Aorta (tissue), 5 donors: ENCODE measurements around the gene VSTM2L. TPM values are rescaled to one million over a fixed set of nuclear protein-coding genes. Genes with fewer than 3 reads are reported as not detected.

Experiments used
- ATAC-seq: fragments of 200-7000 bp; cut with Tn5 transposase; one replicate; pipeline ENCODE4 v1.9.1; 2022; ENCODE audit warnings: moderate library complexity; ENCODE audit not compliant: low FRiP score
- DNase-seq, 2 donors: peaks; one replicate each; pipeline ENCODE4 v3.0.0-alpha.2; 2020
- H3K27ac ChIP-seq, 2 donors: one replicate each; pipeline ENCODE4 v1.5.1; 2013; ENCODE audit warnings: low read length in 2 of 2, mild to moderate bottlenecking in 2 of 2, moderate library complexity in 2 of 2, control low read depth in 1 of 2, inconsistent platforms in 1 of 2, low read depth in 1 of 2
- H3K27me3 ChIP-seq, 2 donors: one replicate each; pipeline ENCODE4 v1.6.1; 2013; ENCODE audit warnings: control low read depth in 1 of 2, low read length in 1 of 2, mild to moderate bottlenecking in 1 of 2, moderate library complexity in 1 of 2; ENCODE audit not compliant: insufficient read depth in 2 of 2, control insufficient read depth in 1 of 2
- H3K36me3 ChIP-seq, 2 donors: one replicate each; pipeline ENCODE4 v1.6.1; 2013; ENCODE audit warnings: control low read depth in 1 of 2, low read length in 1 of 2, mild to moderate bottlenecking in 1 of 2; ENCODE audit not compliant: insufficient read depth in 2 of 2, control insufficient read depth in 1 of 2
- H3K4me1 ChIP-seq, 2 donors: one replicate each; pipeline ENCODE4 v1.6.1; 2013; ENCODE audit warnings: low read length in 2 of 2, control low read depth in 1 of 2, mild to moderate bottlenecking in 1 of 2, moderate library complexity in 1 of 2; ENCODE audit not compliant: insufficient read depth in 2 of 2, control insufficient read depth in 1 of 2
- H3K4me3 ChIP-seq, 2 donors: one replicate each; pipeline ENCODE4 v1.5.1; 2013; ENCODE audit warnings: low read length in 2 of 2, control low read depth in 1 of 2, mild to moderate bottlenecking in 1 of 2
- H3K9me3 ChIP-seq: one replicate; pipeline ENCODE4 v1.6.1; 2013; ENCODE audit warnings: mild to moderate bottlenecking, low read length; ENCODE audit not compliant: control insufficient read depth
- WGBS, 2 donors: extraction: QIAGEN DNeasy Blood & Tissue Kit; methylation state at CpG; one replicate each; pipeline ENCODE4 v1.1.7; 2013; 5-methylcytosine and 5-hydroxymethylcytosine counted together
- intact Hi-C, 2 donors: fragments of 100-400 bp; cut with DNase I; formaldehyde crosslinking; loops; one replicate each; pipeline versions ENCODE4 v1.14.2 to v1.15.0; 2022
- polyA plus RNA-seq, 2 donors: library from polyadenylated mRNA; stranded (reverse); fragments of 200-250 nt; gene quantifications; one replicate each; pipeline ENCODE4 v1.2.3, GENCODE V29; 2013
- total RNA-seq, 2 donors: library from RNA; stranded (reverse); fragmentation: NEBNext Ultra II Directional; extraction: Animal tissue kit (Norgen Biotek cat#: 25700); gene quantifications; one replicate each; pipeline ENCODE4 v1.2.1, GENCODE V29; 2021
- donor health status: healthy with polysubstance abuse.
- donor health status: Bipolar disorder and iron deficiency.
- donor health status: DM: no; HTN: no; CAD: no.
- donor health status: DM: no; HTN: no; CAD: no.
- donor health status: DM: yes; HTN: yes; CAD: no.

Gene VSTM2L
- total and polyA plus RNA-seq, 4 donors, result 0.78 to 3.1 TPM; not detected in 2

- ATAC-seq (no peak), DNase-seq (no peak)
- intact Hi-C loops, result no loop called here
- no peaks in the 10 kb centered on the region for H3K27me3 ChIP-seq
- no peaks in the 10 kb centered on the region for H3K9me3 ChIP-seq
- H3K4me3 ChIP-seq, result no peak overlapping the region
- H3K27ac ChIP-seq, result no peak overlapping the region
- peaks cover 0 to 6% of the 10 kb centered on the region in 2 donors for H3K36me3 ChIP-seq
- no peaks in the 10 kb centered on the region for H3K4me1 ChIP-seq
- WGBS, 2 donors, result 64 to 70% methylated on average over 7 of the region's 7 CpGs
These were observed 26.1 kb upstream of the VSTM2L start for GRCh38 chr20:37876863-37877262.

GRCh38 chr20:37877832-37878772, 24.8 kb upstream of the VSTM2L start:
- H3K36me3 ChIP-seq, result peaks cover 0 to 4% of the 10 kb centered on the region in 2 donors
- 72 to 74% methylated on average over 20 of the region's 20 CpGs for WGBS, 2 donors
- H3K27me3 ChIP-seq, result no peaks in the 10 kb centered on the region
- no peaks in the 10 kb centered on the region for H3K9me3 ChIP-seq
- no peak overlapping the region for H3K27ac ChIP-seq
- H3K4me3 ChIP-seq, result no peak overlapping the region
- no peaks in the 10 kb centered on the region for H3K4me1 ChIP-seq
- no peak for DNase-seq
- intact Hi-C loops, result no loop called here
- ATAC-seq, result no peak

GRCh38 chr20:37878835-37879599, 23.9 kb upstream of the VSTM2L start:
- WGBS, 2 donors, result 74 to 77% methylated on average over 12 of the region's 12 CpGs
- ATAC-seq, result no peak

DNA sequence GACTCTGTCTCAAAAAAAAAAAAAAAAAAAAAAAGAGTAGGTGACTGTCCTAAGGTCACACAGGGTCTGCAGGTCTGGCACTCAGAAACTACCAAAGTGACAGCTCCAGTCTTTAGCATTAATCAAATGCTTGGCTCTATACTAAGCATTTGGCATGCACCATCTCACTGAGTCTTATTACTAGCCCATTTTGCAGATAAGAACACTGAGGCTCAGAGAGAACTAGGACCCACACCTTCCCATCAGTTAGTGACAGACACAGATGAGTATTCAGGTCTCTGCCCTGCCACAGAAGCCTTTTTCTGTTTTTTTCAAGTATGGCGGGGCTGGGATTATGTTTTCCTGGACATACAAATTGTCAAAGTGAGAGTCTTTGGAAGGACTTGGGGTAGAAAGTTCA, 23.1 kb upstream of the VSTM2L start:
- DNase-seq, result no peak
- Histone ChIP-seq H3K4me3 (no peak overlapping the region), H3K36me3 (no peaks in the 10 kb centered on the region), H3K27me3 (no peaks in the 10 kb centered on the region), H3K4me1 (no peaks in the 10 kb centered on the region), H3K9me3 (no peaks in the 10 kb centered on the region), H3K27ac (no peak overlapping the region)
- WGBS, 2 donors, result 92 to 96% methylated on average over 1 of the region's 1 CpG
- no peak for ATAC-seq
- intact Hi-C loops, result no loop called here

More at GRCh38 chr20:37878835-37879599, 23.9 kb upstream of the VSTM2L start:
- intact Hi-C loops, result no loop called here
- H3K27me3 ChIP-seq, result no peaks in the 10 kb centered on the region
- no peaks in the 10 kb centered on the region for H3K4me1 ChIP-seq
- DNase-seq, result no peak
- no peaks in the 10 kb centered on the region for H3K9me3 ChIP-seq
- no peak overlapping the region for H3K27ac ChIP-seq
- H3K36me3 ChIP-seq, result no peaks in the 10 kb centered on the region
- no peak overlapping the region for H3K4me3 ChIP-seq

DNA sequence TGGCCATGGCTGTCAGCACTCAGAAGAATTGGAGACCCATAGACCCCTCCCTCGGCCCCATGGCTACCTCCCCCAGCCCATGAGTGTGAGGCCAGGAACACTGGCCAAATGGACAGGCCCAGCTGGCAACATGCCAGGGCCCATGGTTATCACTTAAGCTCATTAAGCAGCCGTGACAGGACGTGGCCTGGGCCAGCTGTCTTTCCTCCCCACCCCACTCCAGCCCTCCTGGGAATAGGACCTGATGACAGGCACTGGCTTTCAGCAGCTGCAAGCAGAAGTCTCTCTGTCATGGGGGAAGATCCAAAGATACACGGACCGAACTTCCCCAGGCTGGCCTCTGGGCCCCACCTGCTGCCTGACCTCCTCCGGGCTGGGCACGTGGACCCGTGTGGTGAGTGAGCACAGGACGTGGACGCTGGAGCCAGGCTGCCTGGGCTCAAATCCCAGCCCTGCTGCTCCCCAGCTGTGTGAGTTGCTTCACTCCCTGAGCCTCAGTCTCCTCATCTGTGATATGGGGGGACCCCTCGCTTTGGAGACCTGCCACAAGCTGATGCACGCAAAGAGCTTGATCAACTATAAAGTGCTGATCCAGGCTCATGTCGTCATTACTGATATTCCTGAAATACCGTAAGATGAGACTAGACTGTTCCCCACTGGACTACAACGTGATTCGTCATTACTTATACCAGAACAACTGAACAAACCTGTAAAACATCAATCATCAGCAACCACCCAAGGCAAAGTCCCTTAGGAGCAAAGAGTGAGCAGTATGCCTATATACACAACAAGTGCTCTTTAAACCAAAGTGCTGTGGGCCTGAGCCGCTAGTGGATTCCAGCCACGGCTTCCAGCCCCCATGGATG, 22.0 kb upstream of the VSTM2L start:
- intact Hi-C loops, result no loop called here
- whole genome bisulfite sequencing, 2 donors, result 51 to 52% methylated on average over 18 of the region's 18 CpGs
- Histone ChIP-seq H3K27ac (no peak overlapping the region), H3K27me3 (no peaks in the 10 kb centered on the region), H3K9me3 (no peaks in the 10 kb centered on the region), H3K4me3 (no peak overlapping the region), H3K36me3 (no peaks in the 10 kb centered on the region), H3K4me1 (no peaks in the 10 kb centered on the region)
- DNase-seq (no peak), ATAC-seq (no peak)

DNA sequence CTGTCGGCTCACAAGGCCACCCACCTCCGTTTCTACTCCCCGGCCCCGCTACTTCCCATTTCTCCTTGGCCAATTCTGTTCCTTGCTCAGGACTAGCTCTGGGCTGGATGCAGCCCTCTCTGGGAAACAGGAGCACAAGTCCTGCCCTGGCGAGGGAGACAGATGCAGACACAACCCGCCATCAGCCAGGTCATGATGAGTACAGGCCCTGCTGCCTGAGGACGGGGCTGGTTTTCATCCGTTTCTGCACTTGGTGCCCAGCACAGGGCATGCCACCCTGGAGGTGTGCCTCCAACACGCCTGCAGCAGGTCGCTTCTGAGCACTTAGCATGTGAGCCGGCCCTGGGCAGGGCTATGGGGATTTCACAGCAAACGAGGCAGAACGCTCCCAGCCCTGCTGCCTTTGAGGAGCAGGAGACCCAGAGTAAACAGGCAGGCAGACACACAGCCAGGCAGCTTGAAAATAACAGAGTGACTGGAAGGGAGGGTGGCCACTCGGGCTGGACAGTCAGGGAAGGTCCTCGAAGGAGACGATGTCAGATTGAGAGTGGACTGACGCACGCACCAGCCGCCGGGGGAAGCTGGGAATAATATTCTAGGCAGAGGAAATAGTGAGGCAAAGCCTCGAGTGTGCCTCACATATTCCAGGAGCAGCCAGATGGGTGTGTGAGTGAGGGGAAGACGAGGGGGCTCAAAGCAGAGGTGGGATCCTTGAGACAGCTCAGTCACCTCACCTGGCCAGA, 21.2 kb upstream of the VSTM2L start:
- DNase-seq (no peak), ATAC-seq (no peak)
- Histone ChIP-seq H3K27me3 (no peaks in the 10 kb centered on the region), H3K9me3 (no peaks in the 10 kb centered on the region), H3K27ac (no peak overlapping the region), H3K4me1 (no peaks in the 10 kb centered on the region), H3K36me3 (no peaks in the 10 kb centered on the region), H3K4me3 (no peak overlapping the region)
- intact Hi-C loops, result no loop called here
- 69 to 72% methylated on average over 22 of the region's 22 CpGs for WGBS, 2 donors

DNA sequence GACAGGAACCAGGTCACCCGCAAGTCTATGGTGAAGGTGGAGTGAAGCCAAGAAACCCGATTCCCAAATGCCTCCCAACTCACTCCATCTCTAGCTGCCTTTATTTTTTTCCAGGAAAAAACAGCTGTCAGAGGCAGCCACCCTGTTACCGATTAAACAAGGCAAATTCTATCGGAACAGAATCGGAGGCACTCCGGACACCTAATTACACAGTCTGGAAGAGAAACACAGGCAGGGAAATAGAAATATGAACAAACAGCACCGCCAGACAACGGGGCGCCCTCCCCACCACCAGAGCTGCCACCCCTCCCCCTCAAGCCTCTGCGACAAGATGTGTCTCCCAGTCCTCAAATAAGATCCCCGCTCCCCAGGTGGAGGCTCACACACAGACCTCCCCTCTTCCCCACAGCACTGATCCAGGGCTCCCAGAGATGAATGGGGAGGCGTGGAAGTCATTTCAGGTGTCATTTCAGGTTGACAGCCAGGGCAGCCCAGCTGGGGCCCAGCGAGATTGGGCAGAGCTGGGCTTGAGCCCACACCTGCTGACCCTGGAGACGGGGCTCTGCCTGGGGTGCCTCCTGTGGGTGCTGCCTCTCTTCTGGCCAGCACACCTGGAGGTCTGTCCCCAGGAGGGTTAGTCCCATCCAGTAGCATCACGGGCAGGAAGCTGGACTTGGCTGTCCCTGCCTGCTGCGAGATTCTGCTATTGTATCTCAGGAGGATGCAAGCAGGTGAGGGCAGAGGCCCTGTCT, 19.8 kb upstream of the VSTM2L start:
- H3K4me3 ChIP-seq, result no peak overlapping the region
- no peaks in the 10 kb centered on the region for H3K4me1 ChIP-seq
- no peak for ATAC-seq
- WGBS, 2 donors, result 74% methylated on average over 16 of the region's 16 CpGs
- intact Hi-C loops, result no loop called here
- no peak overlapping the region for H3K27ac ChIP-seq
- H3K36me3 ChIP-seq, result no peaks in the 10 kb centered on the region
- no peaks in the 10 kb centered on the region for H3K27me3 ChIP-seq
- no peak for DNase-seq
- no peaks in the 10 kb centered on the region for H3K9me3 ChIP-seq
